Loucy (cell line): ENCODE results near the gene MAST4.

Experiments
- CTCF ChIP-seq: fragments of 200-600 bp; sonication (generic); conservative IDR thresholded peaks from 2 replicates; pipeline ENCODE4 v1.5.1; 2014; ENCODE audit warnings: mild to moderate bottlenecking, antibody characterized with exemption, low read length
- EZH2phosphoT487 ChIP-seq: fragments of 200-600 bp; IDR thresholded peaks from 2 replicates; pipeline ENCODE4 v1.6.1; 2018; ENCODE audit warnings: antibody characterized with exemption, mild to moderate bottlenecking, moderate library complexity, borderline replicate concordance

DNA sequence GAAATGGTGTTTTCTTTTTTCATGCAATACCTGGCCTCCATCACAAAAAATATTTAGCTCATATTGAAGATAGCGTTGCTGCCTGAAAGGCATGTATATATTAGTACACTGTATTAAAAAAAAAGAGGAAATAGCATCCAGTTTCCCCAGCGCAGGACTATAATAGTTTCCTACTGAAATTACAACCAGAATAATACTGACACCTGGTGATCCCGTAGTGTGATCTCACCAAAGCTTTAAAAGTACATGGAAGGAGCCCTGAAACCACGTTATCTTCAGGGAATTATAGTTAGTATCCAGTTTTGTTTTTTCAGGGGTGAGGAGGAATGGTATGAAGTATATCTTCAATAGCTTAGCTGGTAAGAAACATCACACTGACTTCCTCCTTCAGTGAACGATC, 335.5 kb downstream of the MAST4 start:
- TF ChIP-seq CTCF (no peak), EZH2phosphoT487 (no peak)
